GM12892 (cell line): Measurements from ENCODE around the gene SAMD5.

Experiments
- POLR2A ChIP-seq: IDR thresholded peaks from 2 replicates; pipeline ENCODE4 v1.6.1; 2011; ENCODE audit warnings: low read depth, low read length, control low read depth
- TAF1 ChIP-seq: IDR thresholded peaks from 2 replicates; pipeline ENCODE4 v1.6.1; 2011; ENCODE audit warnings: low read depth, mild to moderate bottlenecking, control low read depth, low read length, borderline replicate concordance

GRCh38 chr6:147459780-147460179 is 48.7 kb upstream of the SAMD5 start:
- TF ChIP-seq TAF1: no peak
- TF ChIP-seq POLR2A: no peak
